ENCODE data around the gene PCLAF. TPM values are rescaled to one million over a fixed set of nuclear protein-coding genes. Genes with fewer than 3 reads are reported as not detected.

Gene PCLAF
- total RNA-seq, 1 experiment from 2014 or later = 274 TPM

DNA sequence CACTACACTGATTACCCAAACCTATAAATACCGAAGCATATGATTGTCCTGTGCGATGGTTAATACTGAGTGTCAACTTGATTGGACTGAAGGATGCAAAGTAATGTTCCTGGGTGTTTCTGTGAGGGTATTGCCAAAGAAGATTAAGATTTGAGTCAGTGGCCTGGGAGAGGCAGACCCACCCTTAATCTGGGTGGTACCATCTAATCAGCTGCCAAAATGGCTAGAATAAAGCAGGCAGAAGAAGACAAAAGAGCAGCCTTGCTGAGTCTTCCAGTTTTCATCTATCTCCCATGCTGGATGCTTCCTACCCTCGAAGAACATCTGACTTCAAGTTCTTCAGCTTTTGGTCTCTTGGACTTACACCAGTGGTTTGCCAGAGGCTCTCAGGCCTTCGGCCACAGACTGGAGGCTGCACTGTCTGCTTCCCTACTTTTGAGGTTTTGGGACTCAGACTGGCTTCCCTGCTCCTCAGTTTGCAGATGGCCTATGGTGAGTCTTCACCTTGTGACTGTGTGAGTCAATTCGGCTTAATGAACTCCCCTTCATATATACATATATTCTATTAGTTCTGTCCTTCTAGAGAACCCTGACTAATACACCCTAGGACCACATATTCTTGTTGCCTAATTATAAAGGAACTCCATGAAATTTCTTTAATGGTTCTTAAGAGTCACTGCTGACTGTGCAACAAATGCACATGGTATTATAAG lies 56.9 kb downstream of the PCLAF start:
- no peak for DNase-seq (ENCODE audit: low spot score)

DNA sequence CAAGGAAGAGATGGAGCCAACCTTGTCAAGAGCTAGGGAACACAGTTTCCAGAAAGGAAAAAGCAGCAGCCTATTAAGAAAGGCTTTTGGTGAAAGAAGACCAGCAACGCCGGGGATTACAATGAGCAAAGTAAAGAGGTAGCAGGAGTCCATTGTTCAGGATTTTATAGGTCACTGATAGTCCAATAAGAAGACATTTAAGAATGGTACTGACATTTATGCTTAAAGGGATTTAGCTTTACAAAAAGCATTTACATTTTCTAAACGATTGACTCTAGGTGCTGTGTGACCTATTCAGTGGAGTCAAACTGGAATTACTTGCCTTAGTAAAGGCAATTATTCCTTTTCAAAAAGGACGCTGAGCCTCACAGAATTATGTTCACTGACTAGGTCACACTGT lies 66.0 kb downstream of the PCLAF start:
- DNase-seq (ENCODE audit: low spot score) = no peak

DNA sequence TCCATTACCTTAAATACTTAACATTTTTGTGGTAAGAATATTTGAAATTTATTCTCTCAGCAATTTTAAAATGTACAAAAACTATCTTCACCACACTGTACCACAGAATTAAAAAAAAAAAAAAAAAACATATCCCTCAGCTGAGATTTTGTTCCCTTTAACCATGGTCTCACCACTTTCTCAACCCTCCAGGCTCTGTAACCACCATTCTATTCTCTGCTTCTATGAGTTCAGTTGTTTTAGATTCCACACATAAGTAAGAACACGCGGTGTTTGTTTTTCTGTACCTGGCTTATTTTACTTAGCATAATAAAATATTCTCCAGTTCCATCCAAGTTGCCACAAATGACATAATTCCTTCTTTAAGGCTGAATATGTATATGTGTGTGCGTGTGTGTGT lies 66.8 kb downstream of the PCLAF start:
- no peak for DNase-seq (ENCODE audit: low spot score)

Other genes starting within 250 kb of the PCLAF start
- gene SNX22, start 229.7 kb downstream of the PCLAF start, total RNA-seq (2014; rRNA removed; shearing (Covaris generic)) = 0.04 TPM in 1 of 2 replicates, not detected in the other
- gene PPIB, start 218.4 kb downstream of the PCLAF start, total RNA-seq (2014; rRNA removed; shearing (Covaris generic)) = 966 and 1,104 TPM in 2 replicates
- 14.6 and 15.5 TPM in 2 replicates for gene CSNK1G1, start 25.3 kb downstream of the PCLAF start, total RNA-seq (2014; rRNA removed; shearing (Covaris generic))
- 4.8 and 6.1 TPM in 2 replicates for gene TRIP4, start 6.4 kb upstream of the PCLAF start, total RNA-seq (2014; rRNA removed; shearing (Covaris generic))
- 9.0 and 11.0 TPM in 2 replicates for gene ZNF609, start 79.1 kb upstream of the PCLAF start, total RNA-seq (2014; rRNA removed; shearing (Covaris generic))

Data from H4 (cell line).